GM21619 (cell line): ENCODE data around the gene MN1.

Experiments used
- ATAC-seq: cut with Tn5 transposase; IDR thresholded peaks from one replicate; pipeline ENCODE4 v1.9.1; 2021; ENCODE audit not compliant: unreplicated experiment

The MN1 gene

GRCh38 chr22:27765706-27766291 is 35.8 kb downstream of the MN1 start:
- no peak for ATAC-seq

GRCh38 chr22:27764722-27765236 is 36.8 kb downstream of the MN1 start:
- ATAC-seq, result no peak

- no peak for ATAC-seq
These were observed 39.9 kb downstream of the MN1 start for GRCh38 chr22:27761665-27762064.

GRCh38 chr22:27761000-27761399 is 40.6 kb downstream of the MN1 start:
- no peak for ATAC-seq

- no peak for ATAC-seq
These were observed 41.1 kb downstream of the MN1 start for GRCh38 chr22:27760474-27760873.

- no peak for ATAC-seq
These were observed 43.5 kb downstream of the MN1 start for GRCh38 chr22:27757928-27758525.

- ATAC-seq, result no peak
These were observed 45.3 kb downstream of the MN1 start for GRCh38 chr22:27756212-27756660.

- ATAC-seq, result no peak
These were observed 45.9 kb downstream of the MN1 start for GRCh38 chr22:27755521-27756211.

GRCh38 chr22:27754888-27755480 is 46.6 kb downstream of the MN1 start:
- ATAC-seq, result no peak

- ATAC-seq, result no peak
These were observed 47.2 kb downstream of the MN1 start for GRCh38 chr22:27754247-27754887.

- no peak for ATAC-seq
These were observed 48.8 kb downstream of the MN1 start for GRCh38 chr22:27752771-27753170.

- no peak for ATAC-seq
These were observed 49.4 kb downstream of the MN1 start for GRCh38 chr22:27752141-27752540.

GRCh38 chr22:27751277-27752070 is 50.1 kb downstream of the MN1 start:
- no peak for ATAC-seq

GRCh38 chr22:27750584-27751265 is 50.8 kb downstream of the MN1 start:
- no peak for ATAC-seq

GRCh38 chr22:27749597-27750225 is 51.8 kb downstream of the MN1 start:
- ATAC-seq, result no peak

- no peak for ATAC-seq
These were observed 52.8 kb downstream of the MN1 start for GRCh38 chr22:27748751-27749191.

- no peak for ATAC-seq
These were observed 53.2 kb downstream of the MN1 start for GRCh38 chr22:27748349-27748748.

- ATAC-seq, result no peak
These were observed 53.9 kb downstream of the MN1 start for GRCh38 chr22:27747396-27748221.

GRCh38 chr22:27746918-27747317 is 54.6 kb downstream of the MN1 start:
- no peak for ATAC-seq
